Kidney (tissue), 14 donors: Measurements from ENCODE around the gene MYO15B. TPM values are rescaled to one million over a fixed set of nuclear protein-coding genes. Genes with fewer than 3 reads are reported as not detected.

ENCODE experiments used
- DNase-seq, 5 donors: peaks; one replicate each; pipeline ENCODE4 v3.0.0-alpha.2; 2013 to 2020
- FAIRE-seq: peaks from 2 replicates; lab custom pipeline; 2012; peaks lifted over from hg19 to GRCh38; lab: Jason Lieb, UNC
- H3K27ac ChIP-seq, 2 donors: one replicate each; pipeline ENCODE4 v1.7.0; 2013; ENCODE audit warnings: low read depth in 2 of 2, low read length in 2 of 2, inconsistent platforms in 1 of 2
- H3K27me3 ChIP-seq: one replicate; pipeline ENCODE4 v1.7.1; 2013; ENCODE audit warnings: low read length, inconsistent platforms; ENCODE audit not compliant: control insufficient read depth, insufficient read depth
- H3K36me3 ChIP-seq, 3 donors: one replicate each; pipeline versions ENCODE4 v1.7.0 to v1.7.1; 2013; ENCODE audit warnings: low read length in 3 of 3, control low read depth in 1 of 3, inconsistent platforms in 1 of 3; ENCODE audit not compliant: insufficient read depth in 3 of 3, control insufficient read depth in 2 of 3
- H3K4me1 ChIP-seq, 3 donors: one replicate each; pipeline versions ENCODE4 v1.7.0 to v1.7.1; 2013; ENCODE audit warnings: low read length in 3 of 3, inconsistent platforms in 1 of 3, low read depth in 1 of 3; ENCODE audit not compliant: control insufficient read depth in 2 of 3, insufficient read depth in 2 of 3
- H3K4me3 ChIP-seq, 3 donors: one replicate each; pipeline versions ENCODE4 v1.7.0 to v1.8.1; 2013; ENCODE audit warnings: low read length in 3 of 3, control low read depth in 1 of 3, inconsistent platforms in 1 of 3
- H3K9ac ChIP-seq, 3 donors: one replicate each; pipeline versions ENCODE4 v1.7.0 to v1.7.1; 2013; ENCODE audit warnings: low read length in 3 of 3, control low read depth in 1 of 3, inconsistent platforms in 1 of 3
- H3K9me3 ChIP-seq, 3 donors: one replicate each; pipeline versions ENCODE4 v1.7.0 to v1.7.1; 2013; ENCODE audit warnings: low read length in 3 of 3, control low read depth in 1 of 3, inconsistent platforms in 1 of 3; ENCODE audit not compliant: control insufficient read depth in 2 of 3, insufficient read depth in 1 of 3
- intact Hi-C: fragments of 100-400 bp; cut with DNase I; formaldehyde crosslinking; loops from one replicate; pipeline ENCODE4 v1.11.1; 2022
- polyA plus RNA-seq: library from polyadenylated mRNA; stranded (reverse); fragments of 350-450 nt; fragmentation: Illumina TruSeq; extraction: RNeasy Lipid Tissue Mini Kit (QIAGEN cat#74804); gene quantifications from one replicate; pipeline ENCODE4 v1.2.3, GENCODE V29; 2014; ENCODE audit warnings: low read depth, low replicate concordance; ENCODE audit not compliant: insufficient read depth
- total RNA-seq: library from RNA; stranded (reverse); fragmentation: NEBNext Ultra II Directional; extraction: Animal tissue kit (Norgen Biotek cat#: 25700); gene quantifications from one replicate; pipeline ENCODE4 v1.2.1, GENCODE V29; 2021
- TF ChIP-seq, protein P1 (sequence below): IDR thresholded peaks from 3 replicates; pipeline ENCODE4 v1.5.1; 2012; ENCODE audit warnings: mild to moderate bottlenecking, moderate library complexity, borderline replicate concordance; ENCODE audit not compliant: insufficient read depth; ENCODE audit errors: extremely low read depth
- donor health status: control.
- donor health status: control.
- donor health status: control.
- donor health status: control.
- donor health status: control.
- donor health status: DM: yes; HTN: yes; CAD: no.
- donor health status: Normal renal cell carcinoma (clear cell type).

MYO15B gene
- total and polyA plus RNA-seq, 2 donors from 2014 or later = 139 to 286 TPM

DNA sequence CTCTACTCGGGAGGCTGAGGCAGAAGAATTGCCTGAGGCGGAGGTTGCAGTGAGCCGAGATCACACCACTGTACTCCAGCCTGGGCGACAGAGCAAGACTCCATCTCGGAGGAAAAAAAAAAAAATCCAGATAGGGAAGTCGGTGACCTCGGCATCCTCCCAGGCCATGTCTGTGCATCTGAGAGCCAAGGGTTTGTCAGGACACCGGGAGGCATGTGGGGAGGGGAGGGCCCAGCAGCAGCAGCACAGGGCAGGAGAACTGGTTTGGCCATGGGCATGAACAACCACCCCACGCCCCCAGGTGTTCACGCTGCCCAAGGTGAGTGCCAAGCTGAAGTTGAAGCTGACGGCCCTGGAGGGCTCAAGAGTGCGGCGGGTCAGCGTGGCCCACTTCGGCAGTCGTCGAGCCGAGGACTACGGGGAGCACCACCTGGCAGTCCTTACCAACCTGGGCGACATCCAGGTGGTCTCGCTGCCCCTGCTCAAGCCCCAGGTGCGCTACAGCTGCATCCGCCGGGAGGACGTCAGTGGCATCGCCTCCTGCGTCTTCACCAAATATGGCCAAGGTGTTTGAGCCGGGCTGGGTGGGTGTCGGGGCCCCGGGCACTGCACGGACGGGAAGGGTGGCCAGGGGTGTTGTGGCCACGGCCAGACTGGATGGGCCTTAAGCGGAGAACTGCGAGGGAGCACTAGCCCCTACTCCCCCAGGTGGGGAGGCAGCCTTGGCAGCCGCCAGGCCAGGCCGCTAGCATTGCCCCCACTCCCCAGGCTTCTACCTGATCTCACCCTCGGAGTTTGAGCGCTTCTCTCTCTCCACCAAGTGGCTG lies 14.7 kb upstream of the MYO15B start:
- intact Hi-C loops = no loop called here
- no peaks in the 10 kb centered on the region for H3K9me3 ChIP-seq
- FAIRE-seq (no peak), DNase-seq (peak in 2 of 5 donors; percentile 28 to 71)
- no peak overlapping the region for H3K4me3 ChIP-seq
- no peaks in the 10 kb centered on the region for H3K27me3 ChIP-seq
- H3K27ac ChIP-seq = no peak overlapping the region
- TF ChIP-seq, protein P1, sequence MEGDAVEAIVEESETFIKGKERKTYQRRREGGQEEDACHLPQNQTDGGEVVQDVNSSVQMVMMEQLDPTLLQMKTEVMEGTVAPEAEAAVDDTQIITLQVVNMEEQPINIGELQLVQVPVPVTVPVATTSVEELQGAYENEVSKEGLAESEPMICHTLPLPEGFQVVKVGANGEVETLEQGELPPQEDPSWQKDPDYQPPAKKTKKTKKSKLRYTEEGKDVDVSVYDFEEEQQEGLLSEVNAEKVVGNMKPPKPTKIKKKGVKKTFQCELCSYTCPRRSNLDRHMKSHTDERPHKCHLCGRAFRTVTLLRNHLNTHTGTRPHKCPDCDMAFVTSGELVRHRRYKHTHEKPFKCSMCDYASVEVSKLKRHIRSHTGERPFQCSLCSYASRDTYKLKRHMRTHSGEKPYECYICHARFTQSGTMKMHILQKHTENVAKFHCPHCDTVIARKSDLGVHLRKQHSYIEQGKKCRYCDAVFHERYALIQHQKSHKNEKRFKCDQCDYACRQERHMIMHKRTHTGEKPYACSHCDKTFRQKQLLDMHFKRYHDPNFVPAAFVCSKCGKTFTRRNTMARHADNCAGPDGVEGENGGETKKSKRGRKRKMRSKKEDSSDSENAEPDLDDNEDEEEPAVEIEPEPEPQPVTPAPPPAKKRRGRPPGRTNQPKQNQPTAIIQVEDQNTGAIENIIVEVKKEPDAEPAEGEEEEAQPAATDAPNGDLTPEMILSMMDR = no peak
- H3K36me3 ChIP-seq = peaks cover 0 to 8% (median 6%) of the 10 kb centered on the region in 3 donors
- no peak overlapping the region for H3K9ac ChIP-seq
- no peaks in the 10 kb centered on the region for H3K4me1 ChIP-seq

DNA sequence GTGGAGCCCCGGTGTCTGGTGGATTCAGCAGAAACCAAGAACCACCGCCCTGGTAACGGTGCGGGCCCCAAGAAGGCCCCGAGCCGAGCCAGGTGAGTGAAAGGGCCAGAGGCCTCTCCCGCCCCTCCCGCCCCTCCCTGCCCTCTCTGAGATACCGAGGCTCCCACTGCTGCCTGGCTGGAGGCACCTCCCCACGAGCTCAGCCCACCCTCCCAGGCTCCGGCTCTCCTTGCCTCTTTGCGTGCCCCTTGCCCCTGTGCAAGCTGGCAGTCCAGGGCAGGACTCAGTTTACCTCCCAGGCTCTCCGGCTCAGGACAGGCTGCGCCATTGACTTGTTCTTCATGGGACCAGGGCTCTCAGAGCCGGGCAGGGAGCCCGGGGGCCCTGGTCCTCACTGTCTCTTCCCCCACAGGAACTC lies 14.1 kb upstream of the MYO15B start:
- H3K9ac ChIP-seq = no peak overlapping the region
- TF ChIP-seq, protein P1 = no peak
- no peak overlapping the region for H3K4me3 ChIP-seq
- H3K36me3 ChIP-seq = peaks cover 0 to 8% (median 6%) of the 10 kb centered on the region in 3 donors
- H3K4me1 ChIP-seq = peaks cover 0 to 3% (median 0%) of the 10 kb centered on the region in 3 donors
- H3K27ac ChIP-seq = no peak overlapping the region
- no peak for FAIRE-seq
- intact Hi-C loops = no loop called here
- H3K9me3 ChIP-seq = no peaks in the 10 kb centered on the region
- peak in 1 of 5 donors; percentile 63 for DNase-seq
- no peaks in the 10 kb centered on the region for H3K27me3 ChIP-seq

DNA sequence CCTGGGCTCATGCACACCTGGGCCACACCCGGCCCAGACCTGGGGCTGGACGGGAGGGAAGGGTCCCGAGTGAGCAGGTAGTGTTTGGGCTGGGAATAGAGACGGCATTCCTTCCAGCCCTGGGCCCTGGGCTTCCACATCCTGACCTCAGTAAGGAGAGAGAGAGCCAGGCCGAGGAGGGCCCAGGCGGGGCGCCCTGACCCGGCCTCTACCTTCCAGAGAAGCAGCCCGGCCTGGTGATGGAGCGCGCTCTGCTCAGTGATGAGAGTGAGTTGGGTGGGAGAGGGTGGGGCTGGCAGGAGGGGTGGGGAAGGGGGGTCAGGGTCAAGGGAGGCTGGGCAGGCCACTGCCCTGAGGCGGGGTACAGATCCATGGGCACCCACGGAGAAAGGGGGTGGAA lies 13.6 kb upstream of the MYO15B start:
- H3K36me3 ChIP-seq = peaks cover 0 to 8% (median 6%) of the 10 kb centered on the region in 3 donors
- no peak overlapping the region for H3K27ac ChIP-seq
- TF ChIP-seq, protein P1 = no peak
- H3K27me3 ChIP-seq = no peaks in the 10 kb centered on the region
- no peak for DNase-seq
- no peak for FAIRE-seq
- H3K4me3 ChIP-seq = no peak overlapping the region
- H3K4me1 ChIP-seq = peaks cover 0 to 7% (median 2%) of the 10 kb centered on the region in 3 donors
- H3K9me3 ChIP-seq = no peaks in the 10 kb centered on the region
- intact Hi-C loops = no loop called here
- no peak overlapping the region for H3K9ac ChIP-seq
